ENCODE results near the gene TEX35. TPM values are rescaled to one million over a fixed set of nuclear protein-coding genes. Genes with fewer than 3 reads are reported as not detected.

Gene TEX35
- polyA plus RNA-seq, 1 donor, result 0.07 TPM

GRCh38 chr1:178493301-178493741 is 19.6 kb upstream of the TEX35 start:
- Histone ChIP-seq H3K27ac (ENCODE audit: low read length) (no peak overlapping the region), H3K4me1 (ENCODE audit: control insufficient read depth, insufficient read depth, low read length) (no peaks in the 10 kb centered on the region), H3K4me3 (ENCODE audit: low read length) (no peak overlapping the region), H3K27me3 (ENCODE audit: control insufficient read depth, insufficient read depth, low read length) (no peaks in the 10 kb centered on the region), H3K36me3 (ENCODE audit: control insufficient read depth, insufficient read depth, low read length) (no peaks in the 10 kb centered on the region), H3K9me3 (ENCODE audit: control insufficient read depth, low read depth, low read length) (no peaks in the 10 kb centered on the region)
- WGBS (ENCODE audit: insufficient coverage, low lambda C conversion rate), result no CpG with 5 or more reads among the region's 16 CpGs
- DNase-seq, result no peak

GRCh38 chr1:178494569-178494971 is 18.3 kb upstream of the TEX35 start:
- WGBS (ENCODE audit: insufficient coverage, low lambda C conversion rate), result 100% methylated on average over 2 of the region's 13 CpGs
- no peak for DNase-seq

GRCh38 chr1:178495158-178495557 is 17.8 kb upstream of the TEX35 start:
- WGBS (ENCODE audit: insufficient coverage, low lambda C conversion rate), result no CpG with 5 or more reads among the region's 1 CpG
- no peak for DNase-seq
- H3K4me1 ChIP-seq (ENCODE audit: control insufficient read depth, insufficient read depth, low read length), result no peaks in the 10 kb centered on the region
- H3K9me3 ChIP-seq (ENCODE audit: control insufficient read depth, low read depth, low read length), result no peaks in the 10 kb centered on the region
- no peak overlapping the region for H3K27ac ChIP-seq (ENCODE audit: low read length)
- no peak overlapping the region for H3K4me3 ChIP-seq (ENCODE audit: low read length)
- H3K27me3 ChIP-seq (ENCODE audit: control insufficient read depth, insufficient read depth, low read length), result no peaks in the 10 kb centered on the region
- no peaks in the 10 kb centered on the region for H3K36me3 ChIP-seq (ENCODE audit: control insufficient read depth, insufficient read depth, low read length)

More at GRCh38 chr1:178494569-178494971, 18.3 kb upstream of the TEX35 start:
- H3K36me3 ChIP-seq (ENCODE audit: control insufficient read depth, insufficient read depth, low read length), result no peaks in the 10 kb centered on the region
- no peak overlapping the region for H3K4me3 ChIP-seq (ENCODE audit: low read length)
- no peak overlapping the region for H3K27ac ChIP-seq (ENCODE audit: low read length)
- no peaks in the 10 kb centered on the region for H3K9me3 ChIP-seq (ENCODE audit: control insufficient read depth, low read depth, low read length)
- no peaks in the 10 kb centered on the region for H3K27me3 ChIP-seq (ENCODE audit: control insufficient read depth, insufficient read depth, low read length)
- no peaks in the 10 kb centered on the region for H3K4me1 ChIP-seq (ENCODE audit: control insufficient read depth, insufficient read depth, low read length)

- no CpG with 5 or more reads among the region's 16 CpGs for WGBS (ENCODE audit: insufficient coverage, low lambda C conversion rate)
- Histone ChIP-seq H3K4me1 (ENCODE audit: control insufficient read depth, insufficient read depth, low read length) (no peaks in the 10 kb centered on the region), H3K27ac (ENCODE audit: low read length) (no peak overlapping the region), H3K36me3 (ENCODE audit: control insufficient read depth, insufficient read depth, low read length) (no peaks in the 10 kb centered on the region), H3K4me3 (ENCODE audit: low read length) (no peak overlapping the region), H3K27me3 (ENCODE audit: control insufficient read depth, insufficient read depth, low read length) (no peaks in the 10 kb centered on the region), H3K9me3 (ENCODE audit: control insufficient read depth, low read depth, low read length) (no peaks in the 10 kb centered on the region)
- no peak for DNase-seq
Measured at GRCh38 chr1:178495741-178496409, 17.0 kb upstream of the TEX35 start.

- H3K27ac ChIP-seq (ENCODE audit: low read length), result no peak within 1 kb of the TSS
- no peak for DNase-seq
- WGBS (ENCODE audit: insufficient coverage, low lambda C conversion rate), result no CpG with 5 or more reads among the region's 26 CpGs
Measured at GRCh38 chr1:178496410-178497135, 16.3 kb upstream of the TEX35 start, which contains the start of gene CLEC20A. Gene CLEC20A (minus strand): TSS chr1:178496964. CDS start chr1:178496939, 25 bp downstream.

GRCh38 chr1:178497903-178498478 is 14.9 kb upstream of the TEX35 start:
- Histone ChIP-seq H3K36me3 (ENCODE audit: control insufficient read depth, insufficient read depth, low read length) (no peaks in the 10 kb centered on the region), H3K27me3 (ENCODE audit: control insufficient read depth, insufficient read depth, low read length) (no peaks in the 10 kb centered on the region), H3K4me1 (ENCODE audit: control insufficient read depth, insufficient read depth, low read length) (no peaks in the 10 kb centered on the region), H3K9me3 (ENCODE audit: control insufficient read depth, low read depth, low read length) (no peaks in the 10 kb centered on the region), H3K4me3 (ENCODE audit: low read length) (no peak overlapping the region), H3K27ac (ENCODE audit: low read length) (no peak overlapping the region)
- WGBS (ENCODE audit: insufficient coverage, low lambda C conversion rate), result no CpG with 5 or more reads among the region's 7 CpGs
- no peak for DNase-seq

More at GRCh38 chr1:178496410-178497135, 16.3 kb upstream of the TEX35 start, which contains the start of gene CLEC20A:
- Histone ChIP-seq H3K4me3 (ENCODE audit: low read length) (no peak within 1 kb of the TSS), H3K4me1 (ENCODE audit: control insufficient read depth, insufficient read depth, low read length) (no peaks in the 10 kb centered on the region), H3K36me3 (ENCODE audit: control insufficient read depth, insufficient read depth, low read length) (no peaks in the 10 kb centered on the region), H3K27me3 (ENCODE audit: control insufficient read depth, insufficient read depth, low read length) (no peaks in the 10 kb centered on the region), H3K9me3 (ENCODE audit: control insufficient read depth, low read depth, low read length) (no peaks in the 10 kb centered on the region)

GRCh38 chr1:178498896-178499675 is 13.8 kb upstream of the TEX35 start:
- no peak overlapping the region for H3K27ac ChIP-seq (ENCODE audit: low read length)
- H3K4me3 ChIP-seq (ENCODE audit: low read length), result no peak overlapping the region
- no CpG with 5 or more reads among the region's 16 CpGs for WGBS (ENCODE audit: insufficient coverage, low lambda C conversion rate)
- H3K9me3 ChIP-seq (ENCODE audit: control insufficient read depth, low read depth, low read length), result no peaks in the 10 kb centered on the region
- H3K36me3 ChIP-seq (ENCODE audit: control insufficient read depth, insufficient read depth, low read length), result no peaks in the 10 kb centered on the region
- H3K4me1 ChIP-seq (ENCODE audit: control insufficient read depth, insufficient read depth, low read length), result no peaks in the 10 kb centered on the region
- DNase-seq, result no peak
- no peaks in the 10 kb centered on the region for H3K27me3 ChIP-seq (ENCODE audit: control insufficient read depth, insufficient read depth, low read length)

GRCh38 chr1:178500091-178500770 is 12.7 kb upstream of the TEX35 start:
- H3K9me3 ChIP-seq (ENCODE audit: control insufficient read depth, low read depth, low read length), result no peaks in the 10 kb centered on the region
- no peaks in the 10 kb centered on the region for H3K4me1 ChIP-seq (ENCODE audit: control insufficient read depth, insufficient read depth, low read length)
- peaks cover 2% of the 10 kb centered on the region for H3K27me3 ChIP-seq (ENCODE audit: control insufficient read depth, insufficient read depth, low read length)
- no peaks in the 10 kb centered on the region for H3K36me3 ChIP-seq (ENCODE audit: control insufficient read depth, insufficient read depth, low read length)
- no peak overlapping the region for H3K27ac ChIP-seq (ENCODE audit: low read length)
- no peak overlapping the region for H3K4me3 ChIP-seq (ENCODE audit: low read length)
- no CpG with 5 or more reads among the region's 11 CpGs for WGBS (ENCODE audit: insufficient coverage, low lambda C conversion rate)
- no peak for DNase-seq

- no peaks in the 10 kb centered on the region for H3K36me3 ChIP-seq (ENCODE audit: control insufficient read depth, insufficient read depth, low read length)
- DNase-seq, result no peak
- no peak overlapping the region for H3K4me3 ChIP-seq (ENCODE audit: low read length)
- H3K4me1 ChIP-seq (ENCODE audit: control insufficient read depth, insufficient read depth, low read length), result peaks cover 2% of the 10 kb centered on the region
- no peaks in the 10 kb centered on the region for H3K9me3 ChIP-seq (ENCODE audit: control insufficient read depth, low read depth, low read length)
- whole genome bisulfite sequencing (ENCODE audit: insufficient coverage, low lambda C conversion rate), result no CpG with 5 or more reads among the region's 10 CpGs
- no peak overlapping the region for H3K27ac ChIP-seq (ENCODE audit: low read length)
- peaks cover 2% of the 10 kb centered on the region for H3K27me3 ChIP-seq (ENCODE audit: control insufficient read depth, insufficient read depth, low read length)
Measured at GRCh38 chr1:178500936-178501554, 11.9 kb upstream of the TEX35 start.
